GM18909 (cell line): ENCODE data around the gene LMF1.
"Not testable (repeated sequence)": the region's sequence is repeated elsewhere in the genome, so short reads cannot be mapped to it uniquely, and the experiment has no call there.

ENCODE experiments used
- ATAC-seq: cut with Tn5 transposase; IDR thresholded peaks from one replicate; pipeline ENCODE4 v1.9.1; 2021; ENCODE audit warnings: mild to moderate bottlenecking; ENCODE audit not compliant: unreplicated experiment, poor library complexity

LMF1 gene

GRCh38 chr16:899683-900060, 71.1 kb downstream of the LMF1 start:
- no peak for ATAC-seq

GRCh38 chr16:898761-899682, 71.8 kb downstream of the LMF1 start:
- no peak for ATAC-seq

GRCh38 chr16:898216-898615, 72.6 kb downstream of the LMF1 start:
- no peak for ATAC-seq

- ATAC-seq, result no peak
These were observed 73.1 kb downstream of the LMF1 start for GRCh38 chr16:897701-898100.

GRCh38 chr16:897200-897543, 73.6 kb downstream of the LMF1 start:
- no peak for ATAC-seq

GRCh38 chr16:896261-897199, 74.3 kb downstream of the LMF1 start:
- ATAC-seq, result no peak

- no peak for ATAC-seq
These were observed 75.4 kb downstream of the LMF1 start for GRCh38 chr16:895371-895770.

- ATAC-seq, result no peak
These were observed 75.9 kb downstream of the LMF1 start for GRCh38 chr16:894841-895240.

- no peak for ATAC-seq
These were observed 76.6 kb downstream of the LMF1 start for GRCh38 chr16:894136-894535.

GRCh38 chr16:893360-893759, 77.4 kb downstream of the LMF1 start:
- ATAC-seq, result no peak

GRCh38 chr16:892536-893255, 78.1 kb downstream of the LMF1 start:
- ATAC-seq, result no peak

GRCh38 chr16:892006-892405, 78.8 kb downstream of the LMF1 start:
- ATAC-seq, result no peak

- no peak for ATAC-seq
These were observed 79.4 kb downstream of the LMF1 start for GRCh38 chr16:891353-891740.

- ATAC-seq, result no peak
These were observed 80.0 kb downstream of the LMF1 start for GRCh38 chr16:890716-891352.

- no peak for ATAC-seq
These were observed 80.6 kb downstream of the LMF1 start for GRCh38 chr16:890217-890616.

- ATAC-seq, result no peak
These were observed 81.2 kb downstream of the LMF1 start for GRCh38 chr16:889586-889985.

GRCh38 chr16:888901-889570, 81.7 kb downstream of the LMF1 start:
- no peak for ATAC-seq

GRCh38 chr16:888456-888855, 82.3 kb downstream of the LMF1 start:
- not testable (repeated sequence) for ATAC-seq

GRCh38 chr16:887846-888245, 82.9 kb downstream of the LMF1 start:
- ATAC-seq, result no peak
